Measurements from ENCODE around the gene MYT1. TPM values are rescaled to one million over a fixed set of nuclear protein-coding genes. Genes with fewer than 3 reads are reported as not detected.

Gene MYT1
- total RNA-seq, 8 experiments from 2014 or later: 0.10 to 42.7 (median 14.0) TPM

Other genes starting within 250 kb of the MYT1 start
- gene UCKL1, start 208.0 kb upstream of the MYT1 start, total RNA-seq: 10 to 100 TPM; 15.5 to 59.3 (median 24.6) TPM
- gene ZNF512B, start 194.5 kb upstream of the MYT1 start, total RNA-seq: 10 to 100 TPM in 7 of 8 experiments, 1 to 10 TPM in 1; 9.3 to 27.9 (median 16.3) TPM
- gene SAMD10, start 184.8 kb upstream of the MYT1 start, total RNA-seq: 1 to 10 TPM in 7 of 8 experiments, under 1 TPM in 1; 0.51 to 9.5 (median 6.1) TPM
- gene PRPF6, start 183.3 kb upstream of the MYT1 start, total RNA-seq: 10 to 100 TPM; 38.2 to 97.9 (median 64.2) TPM
- gene C20orf204, start 128.3 kb upstream of the MYT1 start, total RNA-seq: 1 to 10 TPM in 4 of 8 experiments, under 1 TPM in 4; 0.61 to 2.5 (median 1.0) TPM
- gene SOX18, start 114.8 kb upstream of the MYT1 start, total RNA-seq: under 1 TPM in 6 of 8 experiments, not detected in 2; 0.05 to 0.54 (median 0.21) TPM
- gene TCEA2, start 101.3 kb upstream of the MYT1 start, total RNA-seq: 10 to 100 TPM; 22.4 to 70.3 (median 37.1) TPM
- 1 to 10 TPM in 7 of 8 experiments, under 1 TPM in 1; 0.92 to 8.8 (median 3.3) TPM for gene RGS19, start 84.9 kb upstream of the MYT1 start, total RNA-seq
- gene OPRL1, start 84.4 kb upstream of the MYT1 start, total RNA-seq: 1 to 10 TPM in 4 of 8 experiments, under 1 TPM in 4; 0.15 to 3.1 (median 1.5) TPM
- under 1 TPM in 2 of 8 experiments, not detected in 6; 0.52 to 0.76 TPM for gene LKAAEAR1, start 80.1 kb upstream of the MYT1 start, total RNA-seq
- gene NPBWR2, start 56.9 kb upstream of the MYT1 start, total RNA-seq: 1 to 10 TPM in 1 of 8 experiments, under 1 TPM in 3, not detected in 4; 0.11 to 1.3 (median 0.48) TPM
- gene PCMTD2, start 91.3 kb downstream of the MYT1 start, total RNA-seq: 10 to 100 TPM; 24.1 to 68.5 (median 32.7) TPM